SK-N-SH (cell line): ENCODE data around the gene ACSS1.
A peak's percentile ranks its signal among the peaks of the same experiment; 100 is the strongest.

Source experiments
- CTCF ChIP-seq: fragments of 200-600 bp; sonication (generic); IDR thresholded peaks from 2 replicates; pipeline ENCODE4 v1.6.1; 2017; ENCODE audit warnings: antibody characterized with exemption, mild to moderate bottlenecking, moderate library complexity
- EZH2phosphoT487 ChIP-seq: fragments of 200-600 bp; sonication (generic); IDR thresholded peaks from 2 replicates; pipeline ENCODE4 v1.6.1; 2017; ENCODE audit warnings: low read depth, mixed run types, mild to moderate bottlenecking, antibody characterized with exemption, moderate library complexity, borderline replicate concordance
- FOXJ3 ChIP-seq: sonication (generic); formaldehyde crosslinking; IDR thresholded peaks from 2 replicates; pipeline ENCODE4 v1.5.1; 2020; ENCODE audit warnings: mild to moderate bottlenecking, missing genetic modification reagents
- FOXM1 ChIP-seq: IDR thresholded peaks from 2 replicates; pipeline ENCODE4 v1.4.0; 2012; ENCODE audit warnings: low read depth, mild to moderate bottlenecking
- MXI1 ChIP-seq: IDR thresholded peaks from 2 replicates; pipeline ENCODE4 v1.6.1; 2012; ENCODE audit warnings: mild to moderate bottlenecking, low read depth, low read length, improper control_type of control experiment
- TAF1 ChIP-seq: IDR thresholded peaks from 2 replicates; pipeline ENCODE4 v1.6.1; 2012; ENCODE audit warnings: low read depth, mild to moderate bottlenecking, low read length, moderate library complexity, borderline replicate concordance
- TF ChIP-seq, protein P1 (sequence below): IDR thresholded peaks from 2 replicates; pipeline ENCODE4 v1.4.0; 2012; ENCODE audit warnings: low read depth, borderline replicate concordance

GRCh38 chr20:25065625-25066338 lies 7.8 kb upstream of the ACSS1 start:
- no peak for TF ChIP-seq TAF1
- no peak for TF ChIP-seq EZH2phosphoT487
- no peak for TF ChIP-seq FOXM1
- no peak for TF ChIP-seq FOXJ3 (CRISPR knock-in tag)
- TF ChIP-seq CTCF, result peak; percentile 73
- TF ChIP-seq, protein P1, sequence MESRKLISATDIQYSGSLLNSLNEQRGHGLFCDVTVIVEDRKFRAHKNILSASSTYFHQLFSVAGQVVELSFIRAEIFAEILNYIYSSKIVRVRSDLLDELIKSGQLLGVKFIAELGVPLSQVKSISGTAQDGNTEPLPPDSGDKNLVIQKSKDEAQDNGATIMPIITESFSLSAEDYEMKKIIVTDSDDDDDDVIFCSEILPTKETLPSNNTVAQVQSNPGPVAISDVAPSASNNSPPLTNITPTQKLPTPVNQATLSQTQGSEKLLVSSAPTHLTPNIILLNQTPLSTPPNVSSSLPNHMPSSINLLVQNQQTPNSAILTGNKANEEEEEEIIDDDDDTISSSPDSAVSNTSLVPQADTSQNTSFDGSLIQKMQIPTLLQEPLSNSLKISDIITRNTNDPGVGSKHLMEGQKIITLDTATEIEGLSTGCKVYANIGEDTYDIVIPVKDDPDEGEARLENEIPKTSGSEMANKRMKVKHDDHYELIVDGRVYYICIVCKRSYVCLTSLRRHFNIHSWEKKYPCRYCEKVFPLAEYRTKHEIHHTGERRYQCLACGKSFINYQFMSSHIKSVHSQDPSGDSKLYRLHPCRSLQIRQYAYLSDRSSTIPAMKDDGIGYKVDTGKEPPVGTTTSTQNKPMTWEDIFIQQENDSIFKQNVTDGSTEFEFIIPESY, result no peak
- TF ChIP-seq MXI1, result no peak
